Mesendoderm (in vitro differentiated cells): ENCODE measurements around the gene ATL3.

Experiments
- DNase-seq: peaks from one replicate; pipeline ENCODE4 v3.0.0; 2013
- H2AK5ac ChIP-seq: 2 replicates; pipeline ENCODE4 v1.6.1; 2013; ENCODE audit warnings: low read length, inconsistent platforms
- H2BK120ac ChIP-seq: 2 replicates; pipeline ENCODE4 v1.6.1; 2013; ENCODE audit warnings: low read depth, mild to moderate bottlenecking, low read length, moderate library complexity, mixed read lengths
- H2BK15ac ChIP-seq: replicated peaks from 2 replicates; pipeline ENCODE4 v1.6.1; 2013; ENCODE audit warnings: low read depth, mild to moderate bottlenecking, moderate library complexity
- H2BK5ac ChIP-seq: 2 replicates; pipeline ENCODE4 v1.6.1; 2013; ENCODE audit warnings: low read length, inconsistent platforms
- H3K18ac ChIP-seq: 2 replicates; pipeline ENCODE4 v1.6.1; 2013; ENCODE audit warnings: mild to moderate bottlenecking, low read length, mixed read lengths
- H3K23ac ChIP-seq: one replicate; pipeline ENCODE4 v1.6.1; 2013; ENCODE audit warnings: low read length
- H3K27ac ChIP-seq: 2 replicates; pipeline ENCODE4 v1.5.1; 2013; ENCODE audit warnings: low read depth, mild to moderate bottlenecking, inconsistent platforms, low read length, moderate library complexity
- H3K27me3 ChIP-seq: 2 replicates; pipeline ENCODE4 v1.6.1; 2013; ENCODE audit warnings: low read length, control low read depth, mild to moderate bottlenecking, inconsistent platforms; ENCODE audit not compliant: insufficient read depth, poor library complexity
- H3K36me3 ChIP-seq: 2 replicates; pipeline ENCODE4 v1.6.1; 2013; ENCODE audit warnings: low read length, inconsistent platforms; ENCODE audit not compliant: control insufficient read depth, insufficient read depth
- H3K4ac ChIP-seq: one replicate; pipeline ENCODE4 v1.6.1; 2013; ENCODE audit warnings: low read depth, mild to moderate bottlenecking, low read length, moderate library complexity
- H3K4me1 ChIP-seq: 2 replicates; pipeline ENCODE4 v1.6.1; 2013; ENCODE audit warnings: low read depth, low read length, inconsistent platforms; ENCODE audit not compliant: control insufficient read depth
- H3K4me2 ChIP-seq: 2 replicates; pipeline ENCODE4 v1.6.1; 2013; ENCODE audit warnings: low read length
- H3K4me3 ChIP-seq: 2 replicates; pipeline ENCODE4 v1.5.1; 2013; ENCODE audit warnings: mild to moderate bottlenecking, low read length
- H3K56ac ChIP-seq: one replicate; pipeline ENCODE4 v1.6.1; 2013; ENCODE audit warnings: low read length
- H3K79me1 ChIP-seq: 2 replicates; pipeline ENCODE4 v1.6.1; 2013; ENCODE audit warnings: low read length, inconsistent platforms
- H3K79me2 ChIP-seq: 2 replicates; pipeline ENCODE4 v1.6.1; 2013; ENCODE audit warnings: mild to moderate bottlenecking, low read length; ENCODE audit not compliant: control insufficient read depth, insufficient read depth
- H3K9ac ChIP-seq: 2 replicates; pipeline ENCODE4 v1.6.1; 2013; ENCODE audit warnings: low read length, inconsistent platforms
- H4K5ac ChIP-seq: one replicate; pipeline ENCODE4 v1.6.1; 2013; ENCODE audit warnings: low read length
- H4K8ac ChIP-seq: one replicate; pipeline ENCODE4 v1.6.1; 2013; ENCODE audit warnings: low read depth, mild to moderate bottlenecking, control low read depth, low read length, moderate library complexity
- WGBS: extraction: QIAGEN DNeasy Blood & Tissue Kit; methylation state at CpG from one replicate; pipeline ENCODE4 v1.1.7; 2013; ENCODE audit warnings: low lambda C conversion rate, missing lambda C conversion rate; ENCODE audit not compliant: insufficient coverage; ENCODE audit errors: extremely low coverage; 5-methylcytosine and 5-hydroxymethylcytosine counted together

The ATL3 gene

GRCh38 chr11:63699896-63700295, 28.7 kb upstream of the ATL3 start:
- no peak overlapping the region for H2BK5ac ChIP-seq
- H4K5ac ChIP-seq, result no peak overlapping the region
- no peak overlapping the region for H3K23ac ChIP-seq
- H3K36me3 ChIP-seq, result no peaks in the 10 kb centered on the region
- WGBS, result no CpG with 5 or more reads among the region's 1 CpG
- peaks cover 12% of the 10 kb centered on the region for H3K79me2 ChIP-seq
- no peak overlapping the region for H3K56ac ChIP-seq
- no peak overlapping the region for H3K18ac ChIP-seq
- no peak overlapping the region for H3K27ac ChIP-seq
- peaks cover 6% of the 10 kb centered on the region for H3K4me1 ChIP-seq
- no peak overlapping the region for H2AK5ac ChIP-seq
- H2BK15ac ChIP-seq, result no peak overlapping the region
- no peak overlapping the region for H3K4ac ChIP-seq
- no peak overlapping the region for H4K8ac ChIP-seq
- H3K79me1 ChIP-seq, result peaks cover 10% of the 10 kb centered on the region
- H3K4me2 ChIP-seq, result no peak overlapping the region
- DNase-seq, result peak; percentile 22
- no peak overlapping the region for H3K4me3 ChIP-seq
- no peak overlapping the region for H2BK120ac ChIP-seq
- no peak overlapping the region for H3K9ac ChIP-seq
- no peaks in the 10 kb centered on the region for H3K27me3 ChIP-seq

- peaks cover 12% of the 10 kb centered on the region for H3K79me2 ChIP-seq
- no peak overlapping the region for H3K18ac ChIP-seq
- no peak overlapping the region for H2BK15ac ChIP-seq
- H4K5ac ChIP-seq, result no peak overlapping the region
- H3K4me3 ChIP-seq, result no peak overlapping the region
- peaks cover 6% of the 10 kb centered on the region for H3K4me1 ChIP-seq
- H3K27me3 ChIP-seq, result no peaks in the 10 kb centered on the region
- H3K4me2 ChIP-seq, result no peak overlapping the region
- no peak overlapping the region for H3K4ac ChIP-seq
- H3K23ac ChIP-seq, result no peak overlapping the region
- WGBS, result no CpG with 5 or more reads among the region's 11 CpGs
- H3K36me3 ChIP-seq, result no peaks in the 10 kb centered on the region
- no peak overlapping the region for H3K56ac ChIP-seq
- H2BK120ac ChIP-seq, result no peak overlapping the region
- H2AK5ac ChIP-seq, result no peak overlapping the region
- no peak overlapping the region for H2BK5ac ChIP-seq
- H3K79me1 ChIP-seq, result peaks cover 10% of the 10 kb centered on the region
- H4K8ac ChIP-seq, result no peak overlapping the region
- DNase-seq, result peak; percentile 31
- no peak overlapping the region for H3K27ac ChIP-seq
- H3K9ac ChIP-seq, result no peak overlapping the region
These were observed 28.0 kb upstream of the ATL3 start for GRCh38 chr11:63698976-63699733.

- Histone ChIP-seq H2AK5ac (no peak overlapping the region), H3K23ac (no peak overlapping the region), H2BK5ac (no peak overlapping the region), H4K8ac (no peak overlapping the region), H3K27me3 (no peaks in the 10 kb centered on the region), H3K79me1 (peaks cover 9% of the 10 kb centered on the region), H2BK120ac (no peak overlapping the region), H3K27ac (no peak overlapping the region), H3K36me3 (no peaks in the 10 kb centered on the region), H3K18ac (no peak overlapping the region), H3K4me3 (no peak overlapping the region), H3K4me1 (peaks cover 2% of the 10 kb centered on the region), H3K9ac (no peak overlapping the region), H3K56ac (no peak overlapping the region), H3K79me2 (peaks cover 23% of the 10 kb centered on the region), H3K4ac (no peak overlapping the region), H4K5ac (no peak overlapping the region), H3K4me2 (no peak overlapping the region), H2BK15ac (no peak overlapping the region)
- no CpG with 5 or more reads among the region's 7 CpGs for WGBS
- no peak for DNase-seq
These were observed 23.4 kb upstream of the ATL3 start for GRCh38 chr11:63694596-63694995.

GRCh38 chr11:63687845-63688244, 16.7 kb upstream of the ATL3 start:
- H3K4me1 ChIP-seq, result no peaks in the 10 kb centered on the region
- H3K36me3 ChIP-seq, result no peaks in the 10 kb centered on the region
- H2BK120ac ChIP-seq, result no peak overlapping the region
- no peak overlapping the region for H3K4me3 ChIP-seq
- no peaks in the 10 kb centered on the region for H3K27me3 ChIP-seq
- peaks cover 6% of the 10 kb centered on the region for H3K79me1 ChIP-seq
- no peak overlapping the region for H4K8ac ChIP-seq
- H3K56ac ChIP-seq, result no peak overlapping the region
- H3K4me2 ChIP-seq, result no peak overlapping the region
- H2BK15ac ChIP-seq, result no peak overlapping the region
- DNase-seq, result no peak
- no peak overlapping the region for H2AK5ac ChIP-seq
- H3K79me2 ChIP-seq, result peaks cover 55% of the 10 kb centered on the region
- H3K23ac ChIP-seq, result no peak overlapping the region
- H2BK5ac ChIP-seq, result no peak overlapping the region
- no peak overlapping the region for H3K9ac ChIP-seq
- H3K18ac ChIP-seq, result no peak overlapping the region
- no CpG with 5 or more reads among the region's 1 CpG for WGBS
- no peak overlapping the region for H3K27ac ChIP-seq
- no peak overlapping the region for H4K5ac ChIP-seq
- no peak overlapping the region for H3K4ac ChIP-seq

GRCh38 chr11:63686926-63687325, 15.8 kb upstream of the ATL3 start:
- no peaks in the 10 kb centered on the region for H3K4me1 ChIP-seq

More at GRCh38 chr11:63686926-63687325, 15.8 kb upstream of the ATL3 start:
- Histone ChIP-seq H2AK5ac (no peak overlapping the region), H2BK120ac (no peak overlapping the region), H3K79me1 (peaks cover 6% of the 10 kb centered on the region), H3K36me3 (no peaks in the 10 kb centered on the region), H3K18ac (no peak overlapping the region), H3K27ac (no peak overlapping the region), H3K4me3 (no peak overlapping the region), H4K8ac (no peak overlapping the region), H3K23ac (no peak overlapping the region), H4K5ac (no peak overlapping the region), H3K27me3 (no peaks in the 10 kb centered on the region), H3K9ac (no peak overlapping the region), H3K4me2 (no peak overlapping the region), H3K79me2 (peaks cover 61% of the 10 kb centered on the region), H2BK5ac (no peak overlapping the region), H3K56ac (no peak overlapping the region), H3K4ac (no peak overlapping the region), H2BK15ac (no peak overlapping the region)
- no peak for DNase-seq
- no CpG with 5 or more reads among the region's 2 CpGs for WGBS
